Measurements from ENCODE around the gene CCDC54. TPM values are rescaled to one million over a fixed set of nuclear protein-coding genes. Genes with fewer than 3 reads are reported as not detected.
A peak's percentile ranks its signal among the peaks of the same experiment; 100 is the strongest.

CCDC54 gene
- total and polyA plus RNA-seq, 2 experiments from 2014 or later: 0.89 TPM; not detected in 1

DNA sequence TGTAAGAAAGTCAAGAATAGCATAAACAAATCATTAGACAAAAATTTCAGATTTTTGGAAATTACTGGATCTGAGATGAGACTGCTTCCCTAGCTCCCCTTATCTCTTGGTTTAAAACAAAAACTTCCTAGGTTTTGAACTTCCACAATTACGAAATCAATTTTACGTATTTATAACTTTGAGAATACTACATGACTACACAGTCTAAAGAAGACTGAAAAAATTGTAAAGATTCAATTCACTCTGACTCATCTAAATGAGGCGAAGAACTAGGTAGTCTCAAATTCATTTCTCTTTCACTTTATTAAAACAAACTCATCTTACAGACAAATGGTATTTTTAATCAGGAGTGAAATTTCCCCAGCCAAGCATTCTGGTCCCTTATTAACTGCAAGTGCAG is 10.3 kb downstream of the CCDC54 start:
- Histone ChIP-seq H3K36me3 (replicated peaks; ENCODE audit: insufficient read depth, low read depth) (no peaks in the 10 kb centered on the region), H4K20me1 (ENCODE audit: insufficient read depth, poor library complexity, severe bottlenecking) (no peaks in the 10 kb centered on the region), H3K9me3 (ENCODE audit: low read depth) (no peaks in the 10 kb centered on the region), H3K4me1 (ENCODE audit: insufficient read depth) (no peaks in the 10 kb centered on the region), H3K4me2 (no peak overlapping the region), H3K79me2 (no peaks in the 10 kb centered on the region), H3K27ac (no peak overlapping the region), H3K9me2 (replicated peaks; ENCODE audit: insufficient read depth) (no peaks in the 10 kb centered on the region), H3K4me3 (no peak overlapping the region), H2AFZ (no peak overlapping the region), H3K27me3 (no peaks in the 10 kb centered on the region)
- DNase-seq (ENCODE audit: low spot score): no peak
- 96% methylated on average over 3 of the region's 3 CpGs for WGBS (ENCODE audit: low lambda C conversion rate, missing lambda C conversion rate)
- TF ChIP-seq, protein P1, sequence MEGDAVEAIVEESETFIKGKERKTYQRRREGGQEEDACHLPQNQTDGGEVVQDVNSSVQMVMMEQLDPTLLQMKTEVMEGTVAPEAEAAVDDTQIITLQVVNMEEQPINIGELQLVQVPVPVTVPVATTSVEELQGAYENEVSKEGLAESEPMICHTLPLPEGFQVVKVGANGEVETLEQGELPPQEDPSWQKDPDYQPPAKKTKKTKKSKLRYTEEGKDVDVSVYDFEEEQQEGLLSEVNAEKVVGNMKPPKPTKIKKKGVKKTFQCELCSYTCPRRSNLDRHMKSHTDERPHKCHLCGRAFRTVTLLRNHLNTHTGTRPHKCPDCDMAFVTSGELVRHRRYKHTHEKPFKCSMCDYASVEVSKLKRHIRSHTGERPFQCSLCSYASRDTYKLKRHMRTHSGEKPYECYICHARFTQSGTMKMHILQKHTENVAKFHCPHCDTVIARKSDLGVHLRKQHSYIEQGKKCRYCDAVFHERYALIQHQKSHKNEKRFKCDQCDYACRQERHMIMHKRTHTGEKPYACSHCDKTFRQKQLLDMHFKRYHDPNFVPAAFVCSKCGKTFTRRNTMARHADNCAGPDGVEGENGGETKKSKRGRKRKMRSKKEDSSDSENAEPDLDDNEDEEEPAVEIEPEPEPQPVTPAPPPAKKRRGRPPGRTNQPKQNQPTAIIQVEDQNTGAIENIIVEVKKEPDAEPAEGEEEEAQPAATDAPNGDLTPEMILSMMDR (IDR thresholded peaks at IDR 0.05; ENCODE audit: poor library complexity): no peak
- TF ChIP-seq EZH2 (IDR thresholded peaks at IDR 0.05; ENCODE audit: borderline replicate concordance): no peak
- TF ChIP-seq EZH2phosphoT487 (IDR thresholded peaks at IDR 0.05; ENCODE audit: low read depth, severe bottlenecking, unreplicated experiment): no peak

DNA sequence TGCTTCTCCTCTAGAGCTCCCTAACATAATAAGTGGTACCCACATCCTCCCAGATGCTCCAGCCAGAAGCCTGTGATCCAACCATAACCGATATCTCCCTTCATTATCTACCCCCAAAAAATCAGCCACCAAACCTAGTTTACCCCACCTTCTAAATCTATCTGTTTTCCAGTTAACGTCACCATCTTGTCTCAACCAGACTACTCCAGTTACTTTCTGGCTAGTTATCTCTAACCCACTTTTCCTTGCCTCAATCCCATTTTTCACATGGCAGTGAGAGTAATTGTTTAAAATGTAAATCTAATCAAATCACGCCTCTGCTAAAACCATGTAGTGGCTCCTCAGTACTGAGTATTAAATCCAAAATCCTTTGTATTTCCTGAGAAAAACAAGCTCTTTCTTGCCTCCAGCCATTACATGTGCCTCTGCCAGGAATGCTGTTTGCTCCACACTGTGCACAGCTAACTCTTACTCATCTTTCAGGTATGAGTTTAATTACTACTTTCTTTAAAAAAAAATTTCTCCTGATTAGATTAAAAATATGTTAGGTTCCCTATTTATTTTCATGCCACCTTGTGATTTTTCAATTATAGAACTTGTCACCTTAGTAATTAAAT is 15.4 kb downstream of the CCDC54 start:
- Histone ChIP-seq H3K36me3 (replicated peaks; ENCODE audit: insufficient read depth, low read depth) (no peaks in the 10 kb centered on the region), H3K27ac (peak overlapping the region; percentile 66), H4K20me1 (ENCODE audit: insufficient read depth, poor library complexity, severe bottlenecking) (no peaks in the 10 kb centered on the region), H2AFZ (no peak overlapping the region), H3K4me1 (ENCODE audit: insufficient read depth) (no peaks in the 10 kb centered on the region), H3K4me2 (no peak overlapping the region), H3K9me3 (ENCODE audit: low read depth) (no peaks in the 10 kb centered on the region), H3K79me2 (no peaks in the 10 kb centered on the region), H3K9me2 (replicated peaks; ENCODE audit: insufficient read depth) (no peaks in the 10 kb centered on the region), H3K4me3 (no peak overlapping the region), H3K27me3 (no peaks in the 10 kb centered on the region)
- DNase-seq (ENCODE audit: low spot score): no peak
- TF ChIP-seq, protein P1 (IDR thresholded peaks at IDR 0.05; ENCODE audit: poor library complexity): no peak
- TF ChIP-seq EZH2 (IDR thresholded peaks at IDR 0.05; ENCODE audit: borderline replicate concordance) (no peak), EZH2phosphoT487 (IDR thresholded peaks at IDR 0.05; ENCODE audit: low read depth, severe bottlenecking, unreplicated experiment) (no peak)
- WGBS (ENCODE audit: low lambda C conversion rate, missing lambda C conversion rate): 78% methylated on average over 3 of the region's 3 CpGs

DNA sequence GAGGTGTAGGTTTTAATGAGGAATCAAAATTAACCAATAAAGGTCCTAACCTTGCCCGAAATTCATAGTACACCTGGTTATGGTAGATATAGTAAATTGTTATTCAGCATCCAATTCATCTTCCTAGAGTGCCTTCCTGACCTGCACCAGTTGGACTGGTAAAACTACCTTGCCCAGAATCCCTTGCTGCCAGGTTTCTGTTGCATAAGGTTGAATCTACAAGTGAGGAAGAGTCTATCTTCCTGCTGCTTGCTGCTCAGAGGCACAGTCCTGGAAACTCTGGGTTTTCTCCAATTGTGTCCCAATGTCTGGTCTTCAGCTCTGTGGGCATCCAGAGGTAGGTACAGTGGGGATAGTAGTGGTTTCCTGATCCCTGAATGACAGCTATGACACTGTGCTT is 17.3 kb downstream of the CCDC54 start:
- no peak for TF ChIP-seq EZH2 (IDR thresholded peaks at IDR 0.05; ENCODE audit: borderline replicate concordance)
- TF ChIP-seq, protein P1 (IDR thresholded peaks at IDR 0.05; ENCODE audit: poor library complexity): no peak
- TF ChIP-seq EZH2phosphoT487 (IDR thresholded peaks at IDR 0.05; ENCODE audit: low read depth, severe bottlenecking, unreplicated experiment): no peak
- Histone ChIP-seq H3K4me2 (no peak overlapping the region), H4K20me1 (ENCODE audit: insufficient read depth, poor library complexity, severe bottlenecking) (no peaks in the 10 kb centered on the region), H2AFZ (no peak overlapping the region), H3K9me3 (ENCODE audit: low read depth) (no peaks in the 10 kb centered on the region), H3K4me1 (ENCODE audit: insufficient read depth) (no peaks in the 10 kb centered on the region), H3K27me3 (no peaks in the 10 kb centered on the region), H3K36me3 (replicated peaks; ENCODE audit: insufficient read depth, low read depth) (no peaks in the 10 kb centered on the region), H3K9me2 (replicated peaks; ENCODE audit: insufficient read depth) (no peaks in the 10 kb centered on the region), H3K4me3 (no peak overlapping the region), H3K27ac (no peak overlapping the region), H3K79me2 (no peaks in the 10 kb centered on the region)
- 77% methylated on average over 1 of the region's 1 CpG for WGBS (ENCODE audit: low lambda C conversion rate, missing lambda C conversion rate)
- peak; percentile 16 for DNase-seq (ENCODE audit: low spot score)

Measured in hepatocyte (in vitro differentiated cells).